ENCODE measurements around the gene MAGEE2.

The MAGEE2 gene

DNA sequence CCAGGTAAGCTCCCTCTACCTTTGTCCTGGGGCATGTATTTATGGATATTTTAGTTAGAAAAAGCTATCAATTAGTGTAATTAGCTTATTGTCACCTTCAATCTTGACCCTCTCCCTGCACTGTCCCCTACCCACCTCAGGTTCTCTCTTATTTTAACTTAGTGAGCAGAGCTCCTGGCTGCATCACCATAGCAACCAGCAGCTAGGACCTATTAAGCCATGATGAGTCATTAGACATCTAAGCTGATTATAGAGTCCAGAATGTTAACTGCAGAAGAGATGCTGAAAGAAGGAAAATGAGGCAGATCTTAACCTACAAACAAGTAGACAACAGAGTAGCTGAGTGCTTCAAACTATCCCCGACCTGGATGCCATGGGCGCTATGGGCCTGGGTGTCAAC, 36.6 kb downstream of the MAGEE2 start:
- DNase-seq = no peak
- no peak overlapping the region for H2BK5ac ChIP-seq (ENCODE audit: low read depth, low read length, poor library complexity)
- H3K4me3 ChIP-seq (ENCODE audit: low read depth, low read length) = no peak overlapping the region
- H4K12ac ChIP-seq (ENCODE audit: low read depth, low read length) = no peak overlapping the region
- H2AFZ ChIP-seq (ENCODE audit: insufficient read depth, low read length, poor library complexity) = no peak overlapping the region
- no CpG with 5 or more reads among the region's 2 CpGs for WGBS (ENCODE audit: extremely low coverage, insufficient coverage, insufficient read length)
- H2BK12ac ChIP-seq (ENCODE audit: low read length) = no peak overlapping the region
- no peak overlapping the region for H3K23ac ChIP-seq (ENCODE audit: low read length)
- no peak overlapping the region for H3K4me2 ChIP-seq (ENCODE audit: low read length)
- H3K9ac ChIP-seq (ENCODE audit: low read length) = no peak overlapping the region
- no peaks in the 10 kb centered on the region for H3K36me3 ChIP-seq (ENCODE audit: control insufficient read depth in 1 of 2, insufficient read depth in 2 of 2, low read length in 2 of 2)
- H3K18ac ChIP-seq (ENCODE audit: low read length) = no peak overlapping the region
- H2BK120ac ChIP-seq (ENCODE audit: insufficient read depth, low read length, poor library complexity) = no peak overlapping the region
- H3K79me1 ChIP-seq (ENCODE audit: low read length) = peaks cover 2% of the 10 kb centered on the region
- no peak overlapping the region for H3K14ac ChIP-seq (ENCODE audit: low read length)
- H4K91ac ChIP-seq (ENCODE audit: low read depth, low read length) = no peak overlapping the region
- no peaks in the 10 kb centered on the region for H3K27me3 ChIP-seq (ENCODE audit: insufficient read depth, low read length)
- no peak overlapping the region for H4K8ac ChIP-seq (ENCODE audit: low read depth, low read length)
- H2AK5ac ChIP-seq (ENCODE audit: low read length) = no peak overlapping the region
- no peak overlapping the region for H3K27ac ChIP-seq (ENCODE audit: low read depth, low read length)
- H3K9me3 ChIP-seq (ENCODE audit: insufficient read depth, low read depth, low read length) = no peaks in the 10 kb centered on the region
- no peaks in the 10 kb centered on the region for H3K4me1 ChIP-seq (ENCODE audit: control insufficient read depth in 1 of 2, insufficient read depth in 2 of 2, low read length in 2 of 2)
- H3K79me2 ChIP-seq (ENCODE audit: control insufficient read depth, insufficient read depth, low read length, poor library complexity) = no peaks in the 10 kb centered on the region
- no peak overlapping the region for H3K4ac ChIP-seq (ENCODE audit: low read depth, low read length)

DNA sequence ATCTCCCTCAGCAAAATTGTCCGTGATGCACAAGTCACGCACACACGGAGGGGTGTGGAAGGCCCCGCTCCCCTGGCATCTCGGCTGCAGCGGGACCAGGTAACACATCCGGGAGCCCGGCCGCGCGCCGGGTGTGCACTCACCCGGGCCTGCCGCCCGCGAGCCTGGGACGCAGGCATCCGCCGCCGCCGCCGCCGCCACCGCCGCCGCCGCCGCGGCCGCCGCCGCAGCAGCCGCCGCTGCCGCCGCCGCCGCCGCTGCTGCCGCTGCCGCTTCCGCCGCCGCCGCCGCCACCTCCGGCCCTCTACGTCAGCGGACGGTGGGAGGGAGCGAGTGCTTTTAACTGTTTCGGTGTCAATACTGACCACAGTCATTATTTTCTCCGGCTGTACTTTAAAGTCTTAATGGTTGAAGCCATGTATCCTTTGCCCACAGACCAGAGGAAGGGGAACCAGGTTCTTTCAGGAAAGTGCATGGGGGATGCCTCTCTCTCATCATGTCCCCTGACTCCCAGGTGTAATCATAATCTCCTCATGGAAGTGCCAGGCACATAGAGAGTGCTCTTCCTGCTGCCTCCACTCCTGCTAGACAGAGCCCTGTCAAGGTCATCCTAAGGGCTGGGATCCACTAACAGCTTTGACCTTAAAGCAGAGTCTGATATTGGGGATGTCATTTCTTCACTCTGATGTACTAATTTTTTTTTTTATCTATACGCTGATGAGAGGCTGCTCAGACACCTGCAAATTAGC, 38.0 kb downstream of the MAGEE2 start:
- H3K23ac ChIP-seq (ENCODE audit: low read length) = no peak overlapping the region
- H3K4me3 ChIP-seq (ENCODE audit: low read depth, low read length) = peak overlapping the region; percentile 73
- H2BK12ac ChIP-seq (ENCODE audit: low read length) = peak overlapping the region; percentile 40
- peak overlapping the region; percentile 75 for H3K4me2 ChIP-seq (ENCODE audit: low read length)
- no peak overlapping the region for H3K27ac ChIP-seq (ENCODE audit: low read depth, low read length)
- no peak overlapping the region for H2BK120ac ChIP-seq (ENCODE audit: insufficient read depth, low read length, poor library complexity)
- H4K8ac ChIP-seq (ENCODE audit: low read depth, low read length) = peak overlapping the region; percentile 91
- H2AFZ ChIP-seq (ENCODE audit: insufficient read depth, low read length, poor library complexity) = peak overlapping the region; percentile 78
- H3K14ac ChIP-seq (ENCODE audit: low read length) = peak overlapping the region; percentile 51
- no peaks in the 10 kb centered on the region for H3K4me1 ChIP-seq (ENCODE audit: control insufficient read depth in 1 of 2, insufficient read depth in 2 of 2, low read length in 2 of 2)
- peak in 1 of 2 donors; percentile 16 for DNase-seq
- H3K18ac ChIP-seq (ENCODE audit: low read length) = peak overlapping the region; percentile 59
- H2AK5ac ChIP-seq (ENCODE audit: low read length) = no peak overlapping the region
- peak overlapping the region; percentile 63 for H3K9ac ChIP-seq (ENCODE audit: low read length)
- no peak overlapping the region for H2BK5ac ChIP-seq (ENCODE audit: low read depth, low read length, poor library complexity)
- peaks cover 2% of the 10 kb centered on the region for H3K79me1 ChIP-seq (ENCODE audit: low read length)
- WGBS (ENCODE audit: extremely low coverage, insufficient coverage, insufficient read length) = no CpG with 5 or more reads among the region's 54 CpGs
- peak overlapping the region; percentile 73 for H4K91ac ChIP-seq (ENCODE audit: low read depth, low read length)
- H3K4ac ChIP-seq (ENCODE audit: low read depth, low read length) = no peak overlapping the region
- peak overlapping the region; percentile 62 for H4K12ac ChIP-seq (ENCODE audit: low read depth, low read length)
- no peaks in the 10 kb centered on the region for H3K9me3 ChIP-seq (ENCODE audit: insufficient read depth, low read depth, low read length)
- no peaks in the 10 kb centered on the region for H3K79me2 ChIP-seq (ENCODE audit: control insufficient read depth, insufficient read depth, low read length, poor library complexity)
- H3K27me3 ChIP-seq (ENCODE audit: insufficient read depth, low read length) = no peaks in the 10 kb centered on the region
- no peaks in the 10 kb centered on the region for H3K36me3 ChIP-seq (ENCODE audit: control insufficient read depth in 1 of 2, insufficient read depth in 2 of 2, low read length in 2 of 2)
